WERI-Rb-1 (cell line): Measurements from ENCODE around the gene KRT86.
A peak's percentile ranks its signal among the peaks of the same experiment; 100 is the strongest.

Source experiments
- DNase-seq: peaks from one replicate; pipeline ENCODE4 v3.0.0-alpha.2; 2020
- H3K27ac ChIP-seq: fragments of 250-450 bp; sonication (Bioruptor Pico); 2 replicates; pipeline ENCODE4 v1.5.1; 2020; ENCODE audit warnings: mild to moderate bottlenecking, moderate library complexity
- H3K27me3 ChIP-seq: fragments of 250-450 bp; sonication (Bioruptor Pico); 2 replicates; pipeline ENCODE4 v1.5.1; 2021; ENCODE audit warnings: mild to moderate bottlenecking, low read depth, moderate library complexity; ENCODE audit not compliant: insufficient read depth, severe bottlenecking
- H3K36me3 ChIP-seq: fragments of 250-450 bp; sonication (Bioruptor Pico); 2 replicates; pipeline ENCODE4 v1.5.1; 2020; ENCODE audit warnings: mild to moderate bottlenecking, moderate library complexity
- H3K4me3 ChIP-seq: 2 replicates; pipeline ENCODE4 v1.5.1; 2011; ENCODE audit warnings: low read depth, mild to moderate bottlenecking, control low read depth, low read length
- H3K9me3 ChIP-seq: fragments of 250-450 bp; sonication (Bioruptor Pico); 2 replicates; pipeline ENCODE4 v1.5.1; 2021; ENCODE audit warnings: mild to moderate bottlenecking, moderate library complexity; ENCODE audit not compliant: severe bottlenecking
- TF ChIP-seq, protein P1 (sequence below): IDR thresholded peaks from 2 replicates; pipeline ENCODE4 v1.5.1; 2011; ENCODE audit warnings: low read depth, mild to moderate bottlenecking, control low read depth, inconsistent platforms, low read length

KRT86 gene

DNA sequence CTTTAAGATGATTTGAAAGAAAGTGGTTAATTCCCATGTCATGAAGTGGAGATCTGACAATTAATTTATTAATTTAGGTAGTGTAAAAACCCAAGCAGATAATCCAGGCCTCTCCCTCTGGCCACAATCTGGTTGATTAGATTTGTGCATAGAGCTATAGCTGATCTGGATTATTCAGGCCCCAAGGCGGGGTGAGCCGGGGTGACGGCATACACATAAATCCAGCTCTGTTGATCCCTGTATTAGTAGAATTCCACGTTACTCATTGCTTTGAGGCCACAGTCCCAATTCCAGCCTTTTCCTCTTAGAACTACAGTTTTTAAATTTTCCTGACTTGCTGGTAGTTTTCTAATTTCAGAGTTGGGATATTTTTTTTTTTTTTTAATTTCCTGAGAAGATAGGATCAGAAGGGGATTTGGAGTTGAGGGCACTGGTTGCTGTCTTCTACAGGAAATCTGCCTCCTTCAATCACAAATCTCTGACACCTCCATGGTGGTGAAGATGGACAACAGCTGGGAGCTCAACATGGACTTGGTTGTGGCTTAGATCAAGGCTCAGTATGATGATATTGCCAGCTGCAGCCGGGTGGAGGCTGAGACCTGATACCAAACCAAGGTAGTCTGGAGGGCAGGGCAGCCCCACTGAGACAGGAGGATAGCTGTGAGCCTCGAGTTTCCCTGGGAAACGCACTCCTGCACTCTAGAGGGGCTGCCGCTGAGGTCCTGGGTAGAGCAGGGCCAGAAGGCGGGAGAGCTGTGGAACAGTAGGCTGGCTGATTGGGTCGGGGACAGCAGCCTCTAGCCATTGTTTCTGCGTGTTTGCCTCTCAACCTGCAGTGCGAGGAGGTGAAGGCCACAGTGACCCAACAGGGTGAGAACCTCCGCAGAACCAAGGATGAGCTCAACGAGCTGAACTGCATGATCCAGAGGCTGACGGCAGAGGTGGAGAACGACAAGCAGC lies 73.4 kb downstream of the KRT86 start:
- TF ChIP-seq, protein P1, sequence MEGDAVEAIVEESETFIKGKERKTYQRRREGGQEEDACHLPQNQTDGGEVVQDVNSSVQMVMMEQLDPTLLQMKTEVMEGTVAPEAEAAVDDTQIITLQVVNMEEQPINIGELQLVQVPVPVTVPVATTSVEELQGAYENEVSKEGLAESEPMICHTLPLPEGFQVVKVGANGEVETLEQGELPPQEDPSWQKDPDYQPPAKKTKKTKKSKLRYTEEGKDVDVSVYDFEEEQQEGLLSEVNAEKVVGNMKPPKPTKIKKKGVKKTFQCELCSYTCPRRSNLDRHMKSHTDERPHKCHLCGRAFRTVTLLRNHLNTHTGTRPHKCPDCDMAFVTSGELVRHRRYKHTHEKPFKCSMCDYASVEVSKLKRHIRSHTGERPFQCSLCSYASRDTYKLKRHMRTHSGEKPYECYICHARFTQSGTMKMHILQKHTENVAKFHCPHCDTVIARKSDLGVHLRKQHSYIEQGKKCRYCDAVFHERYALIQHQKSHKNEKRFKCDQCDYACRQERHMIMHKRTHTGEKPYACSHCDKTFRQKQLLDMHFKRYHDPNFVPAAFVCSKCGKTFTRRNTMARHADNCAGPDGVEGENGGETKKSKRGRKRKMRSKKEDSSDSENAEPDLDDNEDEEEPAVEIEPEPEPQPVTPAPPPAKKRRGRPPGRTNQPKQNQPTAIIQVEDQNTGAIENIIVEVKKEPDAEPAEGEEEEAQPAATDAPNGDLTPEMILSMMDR: no peak
- peak overlapping the region; percentile 46; the same call in 1 of the 2 replicates for H3K27ac ChIP-seq
- H3K9me3 ChIP-seq: peaks cover 12% of the 10 kb centered on the region
- DNase-seq: peak; percentile 93
- peaks cover 8% of the 10 kb centered on the region for H3K27me3 ChIP-seq
- no peaks in the 10 kb centered on the region for H3K36me3 ChIP-seq
- no peak overlapping the region for H3K4me3 ChIP-seq

DNA sequence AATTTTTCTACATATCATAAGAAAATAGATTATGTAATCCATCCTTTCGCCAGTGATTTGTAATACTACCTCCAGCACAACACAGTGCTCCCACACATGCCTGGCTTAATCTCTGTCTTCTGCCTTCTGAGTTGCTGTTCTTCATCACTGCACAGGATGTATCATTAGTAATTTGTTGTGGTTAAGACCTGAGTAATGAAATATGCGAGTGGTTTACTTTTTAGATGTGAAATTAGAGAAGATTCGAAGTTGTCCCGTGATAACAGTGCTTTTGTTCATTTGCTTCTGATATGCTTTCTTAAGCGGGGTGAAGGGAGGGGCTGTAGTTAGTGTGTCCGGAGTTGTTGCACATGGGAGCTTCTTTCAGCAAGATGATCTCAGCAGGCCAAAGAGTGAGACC lies 74.8 kb downstream of the KRT86 start:
- H3K36me3 ChIP-seq: no peaks in the 10 kb centered on the region
- TF ChIP-seq, protein P1: no peak
- no peak overlapping the region for H3K4me3 ChIP-seq
- no peaks in the 10 kb centered on the region for H3K9me3 ChIP-seq
- DNase-seq: no peak
- peaks cover 8% of the 10 kb centered on the region for H3K27me3 ChIP-seq
- no peak overlapping the region for H3K27ac ChIP-seq

GRCh38 chr12:52350021-52350620 lies 75.7 kb downstream of the KRT86 start:
- TF ChIP-seq, protein P1: no peak
- H3K36me3 ChIP-seq: no peaks in the 10 kb centered on the region
- peaks cover 8% of the 10 kb centered on the region for H3K27me3 ChIP-seq
- no peak for DNase-seq
- no peaks in the 10 kb centered on the region for H3K9me3 ChIP-seq
- H3K27ac ChIP-seq: no peak overlapping the region
- H3K4me3 ChIP-seq: no peak overlapping the region

DNA sequence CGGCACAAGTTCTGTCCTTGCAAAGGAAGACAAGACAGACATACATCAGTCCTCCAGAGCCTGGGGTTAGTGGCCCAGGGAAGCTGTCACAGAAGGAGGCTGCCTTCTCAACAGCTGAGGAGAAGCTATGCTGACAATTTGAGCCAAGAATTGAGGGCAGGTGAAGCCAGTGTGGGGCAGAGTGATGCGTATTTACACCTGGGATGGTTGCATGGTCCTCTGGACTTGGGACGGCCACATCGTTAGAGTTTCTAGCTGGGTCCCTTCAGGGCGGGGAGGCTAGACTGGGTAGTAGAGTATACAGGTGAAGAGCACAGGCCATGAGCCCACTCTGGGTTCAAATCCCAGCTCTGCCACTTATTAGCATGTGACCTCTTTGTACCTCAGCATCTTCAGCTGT lies 76.3 kb downstream of the KRT86 start:
- TF ChIP-seq, protein P1: no peak
- Histone ChIP-seq H3K27me3 (peaks cover 8% of the 10 kb centered on the region), H3K4me3 (no peak overlapping the region), H3K36me3 (no peaks in the 10 kb centered on the region), H3K9me3 (no peaks in the 10 kb centered on the region), H3K27ac (no peak overlapping the region)
- peak; percentile 18 for DNase-seq

GRCh38 chr12:52351196-52352059 lies 77.0 kb downstream of the KRT86 start:
- Histone ChIP-seq H3K4me3 (no peak overlapping the region), H3K27ac (no peak overlapping the region), H3K36me3 (no peaks in the 10 kb centered on the region), H3K9me3 (no peaks in the 10 kb centered on the region), H3K27me3 (peaks cover 8% of the 10 kb centered on the region)
- TF ChIP-seq, protein P1: no peak
- DNase-seq: peak; percentile 36
